ENCODE data around the gene TSPAN5.

Gene TSPAN5

GRCh38 chr4:98606894-98607293, 51.5 kb downstream of the TSPAN5 start:
- WGBS = 52% methylated on average over 6 of the region's 6 CpGs
- Histone ChIP-seq H3K27ac (ENCODE audit: low read depth, low read length) (no peak overlapping the region), H3K9me3 (ENCODE audit: insufficient read depth, low read depth, low read length) (no peaks in the 10 kb centered on the region)

GRCh38 chr4:98605216-98605615, 53.2 kb downstream of the TSPAN5 start:
- Histone ChIP-seq H3K27me3 (ENCODE audit: insufficient read depth, low read length) (no peaks in the 10 kb centered on the region), H3K9me3 (ENCODE audit: insufficient read depth, low read depth, low read length) (peaks cover 8% of the 10 kb centered on the region; the same call in 1 of the 2 replicates), H3K9ac (ENCODE audit: low read depth, low read length) (no peak overlapping the region), H3K27ac (ENCODE audit: low read depth, low read length) (no peak overlapping the region), H3K4me1 (ENCODE audit: insufficient read depth, low read length) (peaks cover 46% of the 10 kb centered on the region), H3K4me3 (ENCODE audit: low read length) (no peak overlapping the region), H3K36me3 (ENCODE audit: insufficient read depth, low read length) (0 out of 2 replicates have a peak, but pooled peaks cover 3% of the 10 kb centered on the region)
- 92% methylated on average over 3 of the region's 3 CpGs for WGBS

More at GRCh38 chr4:98606894-98607293, 51.5 kb downstream of the TSPAN5 start:
- no peaks in the 10 kb centered on the region for H3K36me3 ChIP-seq (ENCODE audit: insufficient read depth, low read length)
- peaks cover 59% of the 10 kb centered on the region for H3K4me1 ChIP-seq (ENCODE audit: insufficient read depth, low read length)
- H3K9ac ChIP-seq (ENCODE audit: low read depth, low read length) = no peak overlapping the region
- H3K27me3 ChIP-seq (ENCODE audit: insufficient read depth, low read length) = no peaks in the 10 kb centered on the region
- no peak overlapping the region for H3K4me3 ChIP-seq (ENCODE audit: low read length)

GRCh38 chr4:98604723-98605122, 53.7 kb downstream of the TSPAN5 start:
- Histone ChIP-seq H3K4me3 (ENCODE audit: low read length) (no peak overlapping the region), H3K9me3 (ENCODE audit: insufficient read depth, low read depth, low read length) (peaks cover 13% of the 10 kb centered on the region), H3K36me3 (ENCODE audit: insufficient read depth, low read length) (0 out of 2 replicates have a peak, but pooled peaks cover 3% of the 10 kb centered on the region), H3K9ac (ENCODE audit: low read depth, low read length) (no peak overlapping the region), H3K27ac (ENCODE audit: low read depth, low read length) (no peak overlapping the region), H3K27me3 (ENCODE audit: insufficient read depth, low read length) (no peaks in the 10 kb centered on the region), H3K4me1 (ENCODE audit: insufficient read depth, low read length) (peaks cover 41% of the 10 kb centered on the region)
- WGBS = no CpG with 5 or more reads among the region's 1 CpG

- H3K9ac ChIP-seq (ENCODE audit: low read depth, low read length) = no peak overlapping the region
- no peak overlapping the region for H3K27ac ChIP-seq (ENCODE audit: low read depth, low read length)
- H3K4me3 ChIP-seq (ENCODE audit: low read length) = no peak overlapping the region
- peaks cover 19% of the 10 kb centered on the region for H3K9me3 ChIP-seq (ENCODE audit: insufficient read depth, low read depth, low read length)
- 77% methylated on average over 10 of the region's 10 CpGs for WGBS
- H3K27me3 ChIP-seq (ENCODE audit: insufficient read depth, low read length) = no peaks in the 10 kb centered on the region
- H3K4me1 ChIP-seq (ENCODE audit: insufficient read depth, low read length) = peaks cover 33% of the 10 kb centered on the region
- 0 out of 2 replicates have a peak, but pooled peaks cover 3% of the 10 kb centered on the region for H3K36me3 ChIP-seq (ENCODE audit: insufficient read depth, low read length)
Measured at GRCh38 chr4:98603683-98604521, 54.5 kb downstream of the TSPAN5 start.

- H3K4me3 ChIP-seq (ENCODE audit: low read length) = no peak overlapping the region
- peaks cover 19% of the 10 kb centered on the region for H3K9me3 ChIP-seq (ENCODE audit: insufficient read depth, low read depth, low read length)
- WGBS = 100% methylated on average over 1 of the region's 1 CpG
- no peak overlapping the region for H3K27ac ChIP-seq (ENCODE audit: low read depth, low read length)
- H3K27me3 ChIP-seq (ENCODE audit: insufficient read depth, low read length) = no peaks in the 10 kb centered on the region
- H3K9ac ChIP-seq (ENCODE audit: low read depth, low read length) = no peak overlapping the region
- H3K36me3 ChIP-seq (ENCODE audit: insufficient read depth, low read length) = 0 out of 2 replicates have a peak, but pooled peaks cover 3% of the 10 kb centered on the region
- peaks cover 23% of the 10 kb centered on the region for H3K4me1 ChIP-seq (ENCODE audit: insufficient read depth, low read length)
Measured at GRCh38 chr4:98602270-98602669, 56.1 kb downstream of the TSPAN5 start.

- H3K4me1 ChIP-seq (ENCODE audit: insufficient read depth, low read length) = peaks cover 17% of the 10 kb centered on the region
- 0 out of 2 replicates have a peak, but pooled peaks cover 3% of the 10 kb centered on the region for H3K36me3 ChIP-seq (ENCODE audit: insufficient read depth, low read length)
- H3K27me3 ChIP-seq (ENCODE audit: insufficient read depth, low read length) = no peaks in the 10 kb centered on the region
- H3K27ac ChIP-seq (ENCODE audit: low read depth, low read length) = no peak overlapping the region
- no peak overlapping the region for H3K9ac ChIP-seq (ENCODE audit: low read depth, low read length)
- H3K9me3 ChIP-seq (ENCODE audit: insufficient read depth, low read depth, low read length) = peaks cover 19% of the 10 kb centered on the region
- 84% methylated on average over 3 of the region's 3 CpGs for WGBS
- no peak overlapping the region for H3K4me3 ChIP-seq (ENCODE audit: low read length)
Measured at GRCh38 chr4:98601708-98602107, 56.7 kb downstream of the TSPAN5 start.

GRCh38 chr4:98599617-98600205, 58.7 kb downstream of the TSPAN5 start:
- Histone ChIP-seq H3K4me1 (ENCODE audit: insufficient read depth, low read length) (peaks cover 7% of the 10 kb centered on the region), H3K9me3 (ENCODE audit: insufficient read depth, low read depth, low read length) (peaks cover 19% of the 10 kb centered on the region), H3K27me3 (ENCODE audit: insufficient read depth, low read length) (no peaks in the 10 kb centered on the region), H3K9ac (ENCODE audit: low read depth, low read length) (no peak overlapping the region), H3K27ac (ENCODE audit: low read depth, low read length) (no peak overlapping the region), H3K4me3 (ENCODE audit: low read length) (no peak overlapping the region), H3K36me3 (ENCODE audit: insufficient read depth, low read length) (0 out of 2 replicates have a peak, but pooled peaks cover 3% of the 10 kb centered on the region)
- 86% methylated on average over 2 of the region's 2 CpGs for whole genome bisulfite sequencing

- Histone ChIP-seq H3K9ac (ENCODE audit: low read depth, low read length) (no peak overlapping the region), H3K9me3 (ENCODE audit: insufficient read depth, low read depth, low read length) (no peaks in the 10 kb centered on the region), H3K4me1 (ENCODE audit: insufficient read depth, low read length) (peaks cover 20% of the 10 kb centered on the region), H3K27ac (ENCODE audit: low read depth, low read length) (no peak overlapping the region), H3K36me3 (ENCODE audit: insufficient read depth, low read length) (no peaks in the 10 kb centered on the region), H3K4me3 (ENCODE audit: low read length) (no peak overlapping the region), H3K27me3 (ENCODE audit: insufficient read depth, low read length) (no peaks in the 10 kb centered on the region)
- 92% methylated on average over 6 of the region's 6 CpGs for WGBS
Measured at GRCh38 chr4:98586962-98587354, 71.5 kb downstream of the TSPAN5 start.

GRCh38 chr4:98586291-98586961, 72.0 kb downstream of the TSPAN5 start:
- no peaks in the 10 kb centered on the region for H3K36me3 ChIP-seq (ENCODE audit: insufficient read depth, low read length)
- no peaks in the 10 kb centered on the region for H3K9me3 ChIP-seq (ENCODE audit: insufficient read depth, low read depth, low read length)
- H3K4me1 ChIP-seq (ENCODE audit: insufficient read depth, low read length) = peaks cover 20% of the 10 kb centered on the region
- WGBS = 90% methylated on average over 5 of the region's 5 CpGs
- H3K27me3 ChIP-seq (ENCODE audit: insufficient read depth, low read length) = no peaks in the 10 kb centered on the region
- no peak overlapping the region for H3K4me3 ChIP-seq (ENCODE audit: low read length)
- H3K27ac ChIP-seq (ENCODE audit: low read depth, low read length) = no peak overlapping the region
- no peak overlapping the region for H3K9ac ChIP-seq (ENCODE audit: low read depth, low read length)

GRCh38 chr4:98585596-98585995, 72.8 kb downstream of the TSPAN5 start:
- H3K27ac ChIP-seq (ENCODE audit: low read depth, low read length) = no peak overlapping the region
- no peaks in the 10 kb centered on the region for H3K9me3 ChIP-seq (ENCODE audit: insufficient read depth, low read depth, low read length)
- no peak overlapping the region for H3K9ac ChIP-seq (ENCODE audit: low read depth, low read length)
- H3K4me1 ChIP-seq (ENCODE audit: insufficient read depth, low read length) = peaks cover 20% of the 10 kb centered on the region
- no peak overlapping the region for H3K4me3 ChIP-seq (ENCODE audit: low read length)
- 100% methylated on average over 2 of the region's 2 CpGs for WGBS
- H3K36me3 ChIP-seq (ENCODE audit: insufficient read depth, low read length) = no peaks in the 10 kb centered on the region
- no peaks in the 10 kb centered on the region for H3K27me3 ChIP-seq (ENCODE audit: insufficient read depth, low read length)

- Histone ChIP-seq H3K9me3 (ENCODE audit: insufficient read depth, low read depth, low read length) (no peaks in the 10 kb centered on the region), H3K4me3 (ENCODE audit: low read length) (no peak overlapping the region), H3K27me3 (ENCODE audit: insufficient read depth, low read length) (no peaks in the 10 kb centered on the region), H3K9ac (ENCODE audit: low read depth, low read length) (no peak overlapping the region), H3K27ac (ENCODE audit: low read depth, low read length) (no peak overlapping the region), H3K36me3 (ENCODE audit: insufficient read depth, low read length) (no peaks in the 10 kb centered on the region), H3K4me1 (ENCODE audit: insufficient read depth, low read length) (peaks cover 20% of the 10 kb centered on the region)
- WGBS = 100% methylated on average over 1 of the region's 1 CpG
Measured at GRCh38 chr4:98584265-98584664, 74.1 kb downstream of the TSPAN5 start.

Data from HUES64 (cell line).